Activated CD4-positive, CD25-positive, alpha-beta regulatory T cell treated with anti-CD3 and anti-CD28 coated beads, Interleukin-2, amount 50 U/mL, for 72 hours (primary cell): ENCODE data around the gene CLCN4.

Experiments used
- DNase-seq: peaks from one replicate; pipeline ENCODE4 v3.0.0; 2021

Gene CLCN4

DNA sequence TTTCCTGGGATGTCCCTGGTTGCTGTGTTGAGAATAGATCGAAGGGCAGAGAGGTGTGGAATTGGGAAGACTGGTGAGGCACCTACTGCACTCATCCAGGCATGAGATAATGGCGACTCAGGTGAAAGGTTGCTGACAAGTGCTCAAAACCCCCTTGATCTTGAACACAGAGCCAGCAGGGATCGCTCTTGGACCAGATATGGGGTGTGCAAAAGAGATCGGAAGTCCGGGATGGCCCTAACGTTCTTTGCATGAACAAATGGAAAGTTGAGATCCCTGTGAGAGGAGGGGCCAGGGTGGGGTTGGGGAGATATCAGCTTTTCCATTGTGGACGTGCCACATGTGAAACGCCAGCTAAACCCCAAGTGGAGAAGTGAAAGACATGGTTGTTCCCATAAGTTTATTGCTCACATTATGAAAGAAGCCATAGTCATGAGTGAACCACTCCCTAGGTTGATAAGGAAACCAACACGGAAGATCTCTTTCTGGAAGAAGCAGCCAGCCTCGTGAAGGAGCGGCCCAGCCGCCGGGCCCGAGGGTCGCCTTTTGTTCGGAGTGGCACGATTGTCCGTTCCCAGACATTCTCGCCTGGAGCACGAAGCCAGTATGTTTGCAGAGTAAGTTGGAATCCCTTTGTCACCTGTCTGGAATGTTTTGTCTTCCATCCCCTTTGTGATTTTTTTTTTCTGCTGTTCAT is 22.6 kb upstream of the CLCN4 start:
- DNase-seq, result no peak

DNA sequence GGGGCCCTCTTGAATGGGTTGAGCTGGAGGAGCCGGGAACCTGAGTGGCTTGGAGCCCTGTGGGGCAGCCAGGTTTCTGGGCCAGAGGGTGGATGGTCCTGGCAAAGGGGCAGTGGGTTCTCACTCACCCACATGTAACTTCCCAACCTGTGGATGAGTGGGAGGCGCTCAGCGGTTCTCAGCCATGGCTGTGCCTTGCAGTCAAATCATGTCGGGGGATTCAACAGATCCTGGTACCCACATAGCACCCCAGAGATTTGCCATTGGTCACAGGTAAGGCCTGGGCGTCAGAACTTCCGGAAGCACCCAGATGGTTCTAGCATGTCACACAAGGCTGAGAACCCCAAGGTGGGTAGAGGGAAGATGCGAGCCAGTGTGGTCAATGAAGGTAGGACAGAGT is 21.9 kb upstream of the CLCN4 start:
- no peak for DNase-seq

DNA sequence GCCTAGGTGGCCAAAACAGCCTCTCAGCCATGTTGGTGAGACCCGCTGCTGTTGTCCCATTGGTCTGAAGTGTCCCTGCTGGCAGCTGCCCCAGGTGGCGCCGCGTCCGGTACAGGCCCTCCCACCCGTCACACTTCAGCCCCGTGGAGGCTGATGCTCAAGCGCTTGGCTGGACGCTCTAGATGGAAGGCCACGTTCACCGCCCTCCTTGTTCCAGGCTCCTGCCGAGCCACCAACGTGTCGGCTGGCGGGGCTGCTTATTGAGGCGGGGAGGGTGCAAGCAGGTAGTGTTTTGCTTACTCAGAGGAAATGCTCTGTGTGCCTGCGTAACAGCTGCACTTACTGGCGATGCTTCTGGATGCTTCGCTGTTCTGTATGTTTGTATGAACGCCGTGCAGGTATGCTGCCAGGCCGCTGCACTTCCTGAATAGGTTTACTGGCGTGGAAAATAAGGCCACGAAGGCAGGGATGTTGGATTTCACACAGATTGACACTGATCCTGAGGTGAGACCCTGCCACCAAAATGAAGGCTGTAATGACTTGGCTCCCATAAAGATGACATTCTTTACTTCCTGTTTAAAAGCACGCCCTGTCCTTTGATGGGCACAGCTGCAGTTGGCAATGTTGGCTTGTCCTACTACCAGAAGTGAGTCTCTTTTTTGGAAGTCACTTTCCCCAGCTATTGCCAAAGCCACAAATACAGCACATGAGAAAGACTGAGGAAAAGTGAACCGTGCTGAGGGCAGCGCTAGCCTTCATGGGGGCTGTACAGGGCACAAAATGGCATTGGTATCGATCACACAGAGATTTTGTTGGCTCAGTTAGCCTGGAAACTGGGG is 21.0 kb upstream of the CLCN4 start:
- DNase-seq, result no peak

- no peak for DNase-seq
Measured at GRCh38 chrX:10138726-10139125, 18.0 kb upstream of the CLCN4 start.

GRCh38 chrX:10140264-10140663 is 16.5 kb upstream of the CLCN4 start:
- DNase-seq, result no peak

DNA sequence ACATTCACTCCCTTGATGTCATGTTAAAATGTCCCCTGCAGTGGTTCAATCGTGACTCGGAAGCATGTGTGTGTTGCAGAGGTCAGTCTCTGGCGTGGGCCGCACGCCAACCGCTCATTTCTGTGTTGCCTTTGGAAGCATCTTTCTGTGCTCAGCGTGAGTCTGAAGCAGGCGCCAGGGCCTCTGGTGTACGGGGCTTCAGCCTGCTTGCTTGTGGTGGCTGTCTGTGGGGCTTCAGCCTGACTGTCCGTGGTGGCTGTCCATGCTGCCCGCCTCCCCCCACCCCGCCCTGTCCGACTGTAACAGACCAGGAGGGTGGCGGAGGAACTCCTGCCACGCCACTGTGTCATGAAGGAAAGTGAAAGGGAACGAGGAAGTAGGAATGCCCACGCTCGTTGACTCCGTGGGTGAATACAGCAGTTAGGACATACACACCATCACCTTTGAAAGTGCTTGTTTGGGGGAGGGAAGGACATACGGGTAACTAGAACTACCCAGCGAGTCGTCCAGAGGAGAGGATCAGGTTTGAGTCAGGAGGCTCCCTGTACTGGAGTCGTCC is 14.7 kb upstream of the CLCN4 start:
- no peak for DNase-seq

DNA sequence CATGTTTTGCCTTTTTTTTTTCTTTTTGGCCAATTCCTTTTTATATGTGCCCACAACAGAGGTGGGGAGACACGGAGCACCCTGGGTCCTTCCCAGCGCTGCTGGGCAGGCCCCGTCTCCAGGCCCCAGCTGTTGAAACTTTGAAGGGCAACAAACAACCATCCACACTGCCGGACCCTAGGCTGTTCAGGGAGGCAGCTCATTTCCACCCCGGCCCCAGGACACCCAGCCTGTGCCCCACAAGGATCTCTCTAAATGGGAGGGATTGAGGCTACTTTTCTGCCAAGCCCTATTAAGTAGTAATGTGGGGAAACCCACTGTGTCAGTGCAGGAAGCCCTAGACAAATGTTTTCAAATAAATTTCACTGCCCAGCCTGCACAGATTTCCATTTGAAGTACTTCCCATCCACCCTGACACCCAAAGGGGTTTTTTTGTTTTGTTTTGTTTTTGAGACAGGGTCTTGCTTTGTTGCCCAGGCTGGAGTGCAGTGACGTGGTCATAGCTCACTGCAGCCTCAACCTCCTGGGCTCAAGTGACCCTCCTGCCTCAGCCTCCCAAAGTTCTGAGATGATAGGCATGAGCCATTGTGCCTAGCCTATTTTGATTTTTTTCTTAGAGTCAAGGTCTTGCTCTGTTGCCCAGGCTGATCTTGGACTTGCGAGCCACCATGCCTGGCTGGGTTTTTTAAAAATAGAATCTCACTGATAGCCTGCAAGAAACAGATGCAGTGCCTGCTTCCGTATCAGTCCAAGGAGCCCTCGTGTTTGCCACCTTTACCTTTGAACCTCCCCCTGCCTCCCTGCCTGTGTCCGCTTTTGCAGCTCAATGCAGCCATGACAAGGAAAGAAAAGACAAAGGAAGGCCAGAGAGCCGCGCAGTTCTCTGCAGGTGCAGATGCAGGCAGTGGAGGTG is 13.4 kb upstream of the CLCN4 start:
- DNase-seq, result no peak

DNA sequence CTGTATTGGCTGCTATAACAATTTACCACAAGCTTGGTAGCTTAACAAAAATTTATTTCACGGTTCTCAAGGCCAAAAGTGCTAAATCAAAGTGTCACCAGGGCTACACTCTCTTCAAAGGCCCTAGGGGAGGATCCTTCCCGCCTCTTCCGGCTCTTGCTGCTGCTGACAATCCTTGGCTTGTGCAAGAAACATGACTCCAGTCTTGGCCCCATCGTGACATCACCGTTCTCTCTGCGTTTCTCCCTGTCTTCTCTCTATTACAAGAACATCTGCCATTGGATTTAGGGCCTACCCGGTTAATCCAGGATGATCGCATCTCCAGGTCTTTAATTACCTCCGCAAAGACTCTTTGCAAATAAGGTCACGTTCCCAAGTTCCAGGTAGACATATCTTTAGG is 10.4 kb upstream of the CLCN4 start:
- no peak for DNase-seq

DNA sequence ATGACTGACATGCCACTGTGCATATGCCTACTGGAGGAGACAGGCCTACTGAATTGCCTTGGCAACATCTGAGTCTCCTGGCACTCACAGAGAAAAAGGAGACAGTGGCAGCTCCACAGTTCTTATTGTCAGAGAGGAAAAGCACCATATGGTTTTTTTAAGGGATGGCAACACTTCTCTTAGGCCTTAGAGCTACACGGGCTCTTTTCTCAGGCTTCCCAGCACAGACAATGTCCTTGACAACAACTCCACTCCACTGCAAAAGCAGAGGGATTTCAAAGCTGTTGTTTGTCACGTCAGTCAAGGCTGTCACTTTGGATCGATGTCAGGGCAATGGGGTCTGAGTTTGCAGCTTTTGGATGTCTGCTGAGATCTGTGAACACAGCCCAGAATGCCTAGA is 4.7 kb upstream of the CLCN4 start:
- DNase-seq, result no peak

DNA sequence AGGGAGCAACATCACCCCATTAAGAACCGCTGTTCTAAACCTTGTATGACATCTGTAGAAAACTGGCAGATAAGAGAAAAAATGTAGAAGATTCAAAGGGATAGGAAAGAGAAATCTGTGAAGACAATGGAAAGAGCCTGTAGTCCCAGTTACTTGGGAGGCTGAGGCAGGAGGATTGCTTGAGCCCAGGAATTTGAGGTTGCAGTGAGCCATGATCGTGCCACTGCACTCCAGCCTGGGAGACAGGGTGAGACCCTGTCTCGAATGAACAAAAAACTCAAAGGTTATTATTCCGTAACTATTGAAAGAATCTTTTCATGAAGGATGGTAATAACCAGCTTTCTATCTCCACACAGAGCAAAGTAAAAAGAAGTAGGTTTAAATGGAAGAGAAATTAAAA is 1.6 kb upstream of the CLCN4 start:
- DNase-seq, result no peak

DNA sequence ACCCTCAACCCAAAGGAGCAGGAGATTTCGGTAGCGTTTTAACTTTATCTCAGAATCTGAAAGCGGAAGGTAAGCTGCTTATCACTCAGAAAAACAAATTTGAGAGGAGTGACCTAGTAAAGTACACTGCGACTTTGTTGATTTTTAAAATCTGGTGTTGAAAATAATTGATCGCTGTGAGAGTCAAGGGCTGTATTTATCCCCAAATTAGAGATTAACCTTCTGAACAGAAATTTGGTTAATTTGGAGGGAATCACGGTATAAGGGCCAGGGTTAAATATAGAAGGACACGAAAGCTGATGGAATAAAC is 212 bp downstream of the CLCN4 start:
- no peak for DNase-seq

DNA sequence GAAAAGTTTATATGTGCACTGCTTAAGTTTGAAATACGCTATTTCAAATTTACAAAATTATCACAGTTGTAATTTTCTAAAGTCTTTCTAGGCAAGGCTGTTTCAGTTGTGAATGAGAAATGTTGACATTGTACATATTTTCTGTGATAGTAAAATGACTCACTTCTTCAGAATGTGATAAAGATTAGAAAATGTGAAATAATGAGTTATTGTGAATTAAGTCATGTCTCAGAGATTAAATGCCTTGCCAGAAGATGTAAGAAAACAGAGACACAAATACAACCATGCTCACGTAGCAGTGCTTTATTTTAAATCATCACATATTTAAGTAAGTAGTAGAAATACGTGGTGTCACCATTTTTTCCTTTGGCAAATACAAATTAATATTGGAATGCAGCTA is 768 bp downstream of the CLCN4 start:
- DNase-seq, result no peak

GRCh38 chrX:10158279-10159144 is 1.7 kb downstream of the CLCN4 start:
- DNase-seq, result no peak

DNA sequence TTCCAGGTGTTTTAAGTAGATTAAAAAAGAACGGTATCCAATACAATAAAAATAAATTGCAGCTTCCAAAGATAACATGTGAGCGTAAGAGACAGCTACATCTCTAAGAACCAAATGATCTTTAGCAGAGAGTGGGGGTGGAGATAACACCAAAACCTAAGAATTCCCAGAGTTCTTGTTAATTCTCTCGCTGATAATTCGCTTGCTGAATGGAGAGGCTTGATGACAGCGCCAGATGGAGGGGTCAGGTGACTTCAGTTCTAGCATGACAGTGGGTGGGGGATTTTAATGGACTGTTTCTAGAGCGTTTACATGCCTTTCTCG is 2.3 kb downstream of the CLCN4 start:
- DNase-seq, result no peak

DNA sequence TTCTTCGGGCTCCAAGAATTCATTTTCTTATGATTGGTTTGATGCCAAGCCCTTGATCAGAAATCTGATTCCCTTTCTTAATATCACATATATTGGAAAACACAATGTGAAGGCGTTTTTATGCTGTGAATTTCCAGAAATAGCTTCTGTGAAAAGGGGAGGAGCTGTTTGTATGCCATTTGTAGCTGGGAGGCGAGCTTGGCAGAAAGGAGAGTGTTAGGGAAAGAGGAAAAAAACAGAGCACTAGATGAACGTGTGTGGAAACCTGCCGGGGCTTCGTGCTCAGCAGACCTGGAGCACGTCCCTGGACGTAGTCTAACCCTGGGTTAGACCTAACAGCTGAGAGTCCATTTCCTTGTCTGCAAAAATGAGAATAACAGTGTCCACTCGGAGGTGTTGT is 3.4 kb downstream of the CLCN4 start:
- DNase-seq, result no peak

GRCh38 chrX:10163031-10163430 is 6.3 kb downstream of the CLCN4 start:
- no peak for DNase-seq

DNA sequence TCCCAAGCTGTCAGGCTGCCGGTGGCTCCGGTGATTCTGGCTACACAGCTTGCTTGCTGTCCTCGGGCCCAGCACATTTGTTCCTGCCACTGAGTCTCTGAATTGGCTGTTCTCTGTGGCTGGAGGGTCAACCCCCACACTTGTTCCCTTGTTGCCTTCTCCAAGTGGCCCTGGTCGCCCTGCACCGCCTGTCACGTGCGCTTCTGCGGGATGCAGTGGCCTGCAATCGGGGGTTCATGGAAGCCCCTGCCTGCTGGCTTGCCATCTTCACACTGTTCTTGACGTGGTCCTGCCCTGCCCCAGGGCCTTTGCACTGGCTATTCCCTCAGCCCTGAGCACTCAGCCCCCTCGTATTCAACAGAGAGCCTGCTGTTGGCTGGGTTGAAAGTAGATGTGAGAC is 8.1 kb downstream of the CLCN4 start:
- DNase-seq, result no peak

GRCh38 chrX:10165580-10166247 is 8.9 kb downstream of the CLCN4 start:
- DNase-seq, result no peak

DNA sequence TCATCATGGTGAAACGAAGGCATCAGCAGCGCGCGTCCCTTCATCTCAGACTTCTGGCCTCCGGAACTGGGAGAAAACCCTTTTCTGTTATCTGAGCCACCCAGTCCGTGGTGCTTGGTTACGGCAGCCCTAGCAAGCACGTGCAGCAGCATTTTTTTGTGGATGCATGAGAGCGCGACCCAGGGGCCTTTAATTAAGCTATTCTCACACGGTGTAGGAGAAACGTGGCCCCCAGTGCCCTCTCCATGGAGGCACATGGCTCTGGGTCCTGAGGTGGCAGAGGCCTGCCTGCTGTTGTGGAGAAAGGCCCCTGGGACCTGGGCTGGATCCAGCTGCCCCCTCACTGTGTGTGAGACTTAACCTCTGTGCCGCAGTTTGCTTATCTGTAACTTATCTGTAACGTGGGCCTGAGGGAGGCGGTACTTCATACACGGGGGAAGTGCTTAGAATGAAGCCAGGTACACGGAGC is 9.5 kb downstream of the CLCN4 start:
- no peak for DNase-seq

DNA sequence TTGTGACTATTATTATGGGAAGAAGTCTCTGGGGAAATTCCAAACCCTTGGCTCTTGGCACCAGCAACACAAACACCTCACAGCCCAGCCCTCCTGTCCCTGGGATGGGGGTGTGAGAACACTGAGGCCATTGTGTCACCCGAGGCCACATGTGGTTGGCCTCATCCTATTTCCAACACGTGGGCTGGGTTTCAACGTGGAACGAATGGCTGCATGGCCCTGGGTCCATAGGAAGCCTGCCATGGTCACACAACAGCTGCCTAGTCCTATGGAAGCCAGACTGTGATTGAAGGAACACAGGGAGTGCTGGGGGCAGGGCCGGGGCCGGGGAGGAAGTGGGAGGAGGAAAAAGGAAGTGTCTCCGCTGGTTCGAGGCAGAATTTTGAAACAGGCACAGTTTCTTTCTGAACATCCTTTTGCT is 10.0 kb downstream of the CLCN4 start:
- no peak for DNase-seq

DNA sequence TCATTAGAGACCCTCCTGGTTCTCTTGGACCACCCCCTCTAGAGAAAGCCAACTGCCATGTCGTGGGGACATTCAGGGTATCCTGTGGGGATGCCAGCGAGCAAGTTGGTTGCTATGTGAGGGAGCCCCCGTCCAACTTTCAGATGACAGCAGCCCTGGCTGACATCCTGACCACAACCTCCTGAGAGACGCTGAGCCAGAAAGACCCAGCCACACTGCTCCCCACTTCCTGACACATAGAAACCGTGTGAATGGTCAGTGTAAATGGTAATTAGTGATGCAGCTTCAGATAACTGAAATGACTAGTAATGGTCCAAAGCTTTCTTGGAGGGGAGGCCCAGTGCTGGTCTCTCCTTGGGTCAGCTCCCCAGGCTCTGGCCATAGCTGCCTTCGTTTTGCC is 10.8 kb downstream of the CLCN4 start:
- DNase-seq, result no peak

- DNase-seq, result no peak
Measured at GRCh38 chrX:10168226-10168625, 11.5 kb downstream of the CLCN4 start.
